GM12801 (cell line): ENCODE results near the gene RBM43.

ENCODE experiments used
- CTCF ChIP-seq: IDR thresholded peaks from one replicate; pipeline ENCODE4 v1.5.1; 2011; ENCODE audit warnings: control low read depth; ENCODE audit not compliant: insufficient read length; ENCODE audit errors: extremely low read depth

Gene RBM43

GRCh38 chr2:151278487-151278886 lies 16.8 kb upstream of the RBM43 start:
- no peak for TF ChIP-seq CTCF

GRCh38 chr2:151277067-151277466 lies 15.4 kb upstream of the RBM43 start:
- no peak for TF ChIP-seq CTCF

GRCh38 chr2:151275291-151275690 lies 13.6 kb upstream of the RBM43 start:
- no peak for TF ChIP-seq CTCF

GRCh38 chr2:151271824-151272223 lies 10.2 kb upstream of the RBM43 start:
- TF ChIP-seq CTCF, result no peak

- no peak for TF ChIP-seq CTCF
Observed at GRCh38 chr2:151269798-151270568, 8.3 kb upstream of the RBM43 start.

- no peak for TF ChIP-seq CTCF
Observed at GRCh38 chr2:151268085-151268484, 6.4 kb upstream of the RBM43 start.

- TF ChIP-seq CTCF, result no peak
Observed at GRCh38 chr2:151267537-151267936, 5.9 kb upstream of the RBM43 start.
